ENCODE data around the gene AQP9.

- TF ChIP-seq CTCF (IDR thresholded peaks at IDR 0.05) (peak in 5 of 7 experiments; percentile 38 to 73 (median 57)), POLR2A (IDR thresholded peaks at IDR 0.05) (no peak)
Measured at GRCh38 chr15:58227706-58228543, 89.7 kb downstream of the AQP9 start.

All from stomach (tissue), 4 donors.